Breast epithelium (tissue), 4 donors: ENCODE measurements around the gene FIGLA. TPM values are rescaled to one million over a fixed set of nuclear protein-coding genes. Genes with fewer than 3 reads are reported as not detected.

Source experiments
- DNase-seq, 2 donors: peaks; one replicate each; pipeline ENCODE4 v3.0.0-alpha.2; 2019; ENCODE audit warnings: low spot score in 2 of 2
- H3K27ac ChIP-seq, 2 donors: fragments of 200-600 bp; sonication (generic) in 1 of 2; one replicate each; pipeline ENCODE4 v1.5.1; 2016 to 2019; ENCODE audit warnings: mild to moderate bottlenecking in 1 of 2
- H3K27me3 ChIP-seq, 2 donors: fragments of 200-600 bp; sonication (generic) in 1 of 2; one replicate each; pipeline versions ENCODE4 v1.5.1 to v1.6.0; 2017 to 2019; ENCODE audit warnings: control low read depth in 1 of 2, mild to moderate bottlenecking in 1 of 2
- H3K36me3 ChIP-seq: fragments of 200-600 bp; one replicate; pipeline ENCODE4 v1.5.1; 2019
- H3K4me1 ChIP-seq, 2 donors: fragments of 200-600 bp; sonication (generic); one replicate each; pipeline ENCODE4 v1.5.1; 2016 to 2019; ENCODE audit warnings: control low read depth in 1 of 2
- H3K4me3 ChIP-seq, 3 donors: fragments of 200-600 bp; sonication (generic); 1 replicate in 2 of 3; 2 replicates in 1 of 3; pipeline ENCODE4 v1.5.1; 2016 to 2019; ENCODE audit warnings: mild to moderate bottlenecking in 3 of 3, moderate library complexity in 2 of 3
- H3K9me3 ChIP-seq, 2 donors: fragments of 200-600 bp; sonication (generic) in 1 of 2; one replicate each; pipeline ENCODE4 v1.5.1; 2016 to 2019; ENCODE audit warnings: control low read depth in 1 of 2
- CTCF ChIP-seq, 3 donors: fragments of 450-650 bp; IDR thresholded peaks; one replicate each; pipeline ENCODE4 v1.5.1; 2016 to 2017; ENCODE audit warnings: antibody characterized with exemption in 3 of 3, mild to moderate bottlenecking in 3 of 3, moderate library complexity in 3 of 3
- POLR2A ChIP-seq: fragments of 450-650 bp; IDR thresholded peaks from one replicate; pipeline ENCODE4 v1.6.1; 2016; ENCODE audit warnings: antibody characterized with exemption, mild to moderate bottlenecking, moderate library complexity
- POLR2AphosphoS5 ChIP-seq, 3 donors: sonication (generic); formaldehyde crosslinking; IDR thresholded peaks; one replicate each; pipeline ENCODE4 v1.6.1; 2017; ENCODE audit warnings: antibody characterized with exemption in 3 of 3
- intact Hi-C: fragments of 100-400 bp; cut with DNase I; formaldehyde crosslinking; loops from one replicate; pipeline ENCODE4 v1.15.1; 2023; ENCODE audit warnings: low total_unique reads
- total RNA-seq, 3 donors: library from RNA; depleted of rRNA; stranded (reverse); fragments of >200 nt; gene quantifications; one replicate each; pipeline ENCODE4 v1.1.0, GENCODE V29; 2016

FIGLA gene
- total RNA-seq, 3 donors from 2014 or later, result not detected

GRCh38 chr2:70753902-70754301 lies 36.5 kb downstream of the FIGLA start:
- Histone ChIP-seq H3K9me3 (no peaks in the 10 kb centered on the region), H3K4me1 (no peaks in the 10 kb centered on the region), H3K27ac (no peak overlapping the region), H3K27me3 (peaks cover 0 to 12% of the 10 kb centered on the region in 2 donors), H3K36me3 (no peaks in the 10 kb centered on the region), H3K4me3 (no peak overlapping the region)
- intact Hi-C loops, result no loop called here
- no peak for TF ChIP-seq POLR2A
- TF ChIP-seq POLR2AphosphoS5 (IDR thresholded peaks at IDR 0.05), result no peak
- TF ChIP-seq CTCF (IDR thresholded peaks at IDR 0.05), result no peak
- no peak for DNase-seq

GRCh38 chr2:70753031-70753430 lies 37.4 kb downstream of the FIGLA start:
- no peak overlapping the region for H3K27ac ChIP-seq
- TF ChIP-seq POLR2A (no peak), POLR2AphosphoS5 (IDR thresholded peaks at IDR 0.05) (no peak)
- H3K4me3 ChIP-seq, result no peak overlapping the region
- no peak for DNase-seq
- H3K36me3 ChIP-seq, result no peaks in the 10 kb centered on the region
- no peaks in the 10 kb centered on the region for H3K4me1 ChIP-seq
- H3K27me3 ChIP-seq, result peaks cover 0 to 12% of the 10 kb centered on the region in 2 donors
- intact Hi-C loops, result no loop called here
- no peaks in the 10 kb centered on the region for H3K9me3 ChIP-seq

- no peaks in the 10 kb centered on the region for H3K36me3 ChIP-seq
- TF ChIP-seq CTCF (IDR thresholded peaks at IDR 0.05) (no peak), POLR2AphosphoS5 (IDR thresholded peaks at IDR 0.05) (no peak)
- no peaks in the 10 kb centered on the region for H3K9me3 ChIP-seq
- intact Hi-C loops, result no loop called here
- DNase-seq, result no peak
- H3K4me3 ChIP-seq, result no peak overlapping the region
- no peaks in the 10 kb centered on the region for H3K4me1 ChIP-seq
- H3K27me3 ChIP-seq, result peaks cover 0 to 10% of the 10 kb centered on the region in 2 donors
- H3K27ac ChIP-seq, result no peak overlapping the region
These were observed 38.0 kb downstream of the FIGLA start for GRCh38 chr2:70752396-70752795.

- H3K27me3 ChIP-seq, result peaks cover 0 to 5% of the 10 kb centered on the region in 2 donors
- no peak for DNase-seq
- H3K4me3 ChIP-seq, result no peak overlapping the region
- H3K36me3 ChIP-seq, result no peaks in the 10 kb centered on the region
- H3K27ac ChIP-seq, result no peak overlapping the region
- TF ChIP-seq POLR2AphosphoS5 (IDR thresholded peaks at IDR 0.05) (no peak), POLR2A (no peak), CTCF (IDR thresholded peaks at IDR 0.05) (no peak)
- H3K9me3 ChIP-seq, result no peaks in the 10 kb centered on the region
- no peaks in the 10 kb centered on the region for H3K4me1 ChIP-seq
- intact Hi-C loops, result no loop called here
These were observed 38.6 kb downstream of the FIGLA start for GRCh38 chr2:70751881-70752280.

GRCh38 chr2:70750320-70750719 lies 40.1 kb downstream of the FIGLA start:
- H3K4me1 ChIP-seq, result no peaks in the 10 kb centered on the region
- H3K4me3 ChIP-seq, result no peak overlapping the region
- no peak for TF ChIP-seq POLR2AphosphoS5 (IDR thresholded peaks at IDR 0.05)
- no peak for TF ChIP-seq CTCF (IDR thresholded peaks at IDR 0.05)
- no peak for TF ChIP-seq POLR2A
- no peaks in the 10 kb centered on the region for H3K36me3 ChIP-seq
- no peak for DNase-seq
- H3K27ac ChIP-seq, result no peak overlapping the region
- intact Hi-C loops, result no loop called here
- H3K9me3 ChIP-seq, result no peaks in the 10 kb centered on the region
- H3K27me3 ChIP-seq, result peaks cover 0 to 4% of the 10 kb centered on the region in 2 donors
